Measurements from ENCODE around the gene ANKRD31. TPM values are rescaled to one million over a fixed set of nuclear protein-coding genes. Genes with fewer than 3 reads are reported as not detected.

The ANKRD31 gene
- total RNA-seq, 2 donors from 2014 or later: 0.07 to 0.08 TPM

DNA sequence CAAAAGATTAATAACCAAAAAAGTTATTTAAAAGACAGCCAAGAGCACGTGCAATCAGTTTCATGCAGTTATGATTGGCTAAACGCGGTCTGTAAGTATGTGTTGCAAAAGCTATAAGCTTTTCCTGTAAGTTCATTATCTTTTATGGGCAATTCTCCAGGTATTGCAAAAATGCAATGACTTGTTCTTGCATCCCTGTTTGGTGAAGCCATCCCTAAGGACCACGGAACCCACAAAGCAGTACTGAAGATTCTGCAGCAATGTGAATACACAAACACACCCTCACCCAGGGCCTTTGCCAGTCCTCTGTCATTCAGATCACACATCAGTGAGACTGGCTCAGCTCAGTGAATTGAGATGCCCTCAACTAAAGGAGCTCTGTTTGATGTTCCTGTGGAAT, 195.7 kb downstream of the ANKRD31 start:
- Histone ChIP-seq H3K4me1 (no peaks in the 10 kb centered on the region), H3K9me3 (no peaks in the 10 kb centered on the region), H3K27ac (no peak overlapping the region), H3K36me3 (peaks cover 4% of the 10 kb centered on the region), H3K4me3 (no peak overlapping the region), H3K27me3 (no peaks in the 10 kb centered on the region)
- DNase-seq (ENCODE audit: low spot score): no peak
- no peak for TF ChIP-seq CTCF (IDR thresholded peaks at IDR 0.05)

- Histone ChIP-seq H3K4me3 (no peak overlapping the region), H3K9me3 (no peaks in the 10 kb centered on the region), H3K27ac (no peak overlapping the region), H3K4me1 (no peaks in the 10 kb centered on the region), H3K36me3 (no peaks in the 10 kb centered on the region), H3K27me3 (no peaks in the 10 kb centered on the region)
- no peak for DNase-seq (ENCODE audit: low spot score)
- no peak for TF ChIP-seq CTCF (IDR thresholded peaks at IDR 0.05)
Observed at GRCh38 chr5:75037106-75037505, 199.6 kb downstream of the ANKRD31 start.

DNA sequence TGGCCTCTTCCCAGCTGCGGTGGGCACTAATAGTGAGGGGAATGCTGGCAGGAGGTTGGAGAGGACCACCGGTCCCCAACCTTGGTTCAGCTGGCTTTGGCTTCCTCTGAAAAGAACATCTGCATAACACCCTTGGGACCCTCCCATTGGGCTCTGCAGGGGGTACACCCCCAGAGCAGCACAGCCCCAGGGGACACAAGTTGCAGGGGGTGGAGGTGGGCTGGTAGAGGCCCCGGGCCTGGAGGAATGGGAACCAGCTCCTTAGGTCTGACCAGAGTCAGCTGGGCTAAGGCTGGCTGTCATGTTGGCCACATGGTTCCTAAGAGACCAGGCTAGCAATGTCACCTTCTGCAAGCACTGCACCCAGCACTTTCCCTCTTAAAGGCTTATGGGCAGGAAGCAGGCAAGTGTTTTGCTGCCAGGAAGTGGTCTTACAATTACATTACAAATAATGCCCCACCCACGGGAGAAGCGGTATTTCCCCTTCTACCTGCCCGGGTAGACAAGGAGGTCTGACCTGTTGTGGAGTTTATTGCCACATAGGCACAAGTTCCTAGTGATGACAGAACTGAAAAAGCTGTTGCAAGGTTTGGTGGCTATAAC, 202.4 kb downstream of the ANKRD31 start:
- Histone ChIP-seq H3K27me3 (no peaks in the 10 kb centered on the region), H3K27ac (no peak overlapping the region), H3K36me3 (no peaks in the 10 kb centered on the region), H3K4me3 (no peak overlapping the region), H3K4me1 (no peaks in the 10 kb centered on the region), H3K9me3 (no peaks in the 10 kb centered on the region)
- no peak for TF ChIP-seq CTCF (IDR thresholded peaks at IDR 0.05)
- DNase-seq (ENCODE audit: low spot score): no peak

- H3K36me3 ChIP-seq: no peaks in the 10 kb centered on the region
- TF ChIP-seq CTCF (IDR thresholded peaks at IDR 0.05): no peak
- H3K27me3 ChIP-seq: no peaks in the 10 kb centered on the region
- H3K4me1 ChIP-seq: no peaks in the 10 kb centered on the region
- H3K27ac ChIP-seq: no peak overlapping the region
- H3K9me3 ChIP-seq: no peaks in the 10 kb centered on the region
- no peak overlapping the region for H3K4me3 ChIP-seq
- no peak for DNase-seq (ENCODE audit: low spot score)
Observed at GRCh38 chr5:75031366-75031765, 205.3 kb downstream of the ANKRD31 start.

GRCh38 chr5:75028090-75028489, 208.6 kb downstream of the ANKRD31 start:
- no peak overlapping the region for H3K27ac ChIP-seq
- TF ChIP-seq CTCF (IDR thresholded peaks at IDR 0.05): no peak
- no peaks in the 10 kb centered on the region for H3K36me3 ChIP-seq
- H3K4me3 ChIP-seq: no peak overlapping the region
- H3K4me1 ChIP-seq: no peaks in the 10 kb centered on the region
- no peaks in the 10 kb centered on the region for H3K9me3 ChIP-seq
- H3K27me3 ChIP-seq: no peaks in the 10 kb centered on the region
- DNase-seq (ENCODE audit: low spot score): no peak
